ENCODE results near the gene FIBCD1.

The FIBCD1 gene

DNA sequence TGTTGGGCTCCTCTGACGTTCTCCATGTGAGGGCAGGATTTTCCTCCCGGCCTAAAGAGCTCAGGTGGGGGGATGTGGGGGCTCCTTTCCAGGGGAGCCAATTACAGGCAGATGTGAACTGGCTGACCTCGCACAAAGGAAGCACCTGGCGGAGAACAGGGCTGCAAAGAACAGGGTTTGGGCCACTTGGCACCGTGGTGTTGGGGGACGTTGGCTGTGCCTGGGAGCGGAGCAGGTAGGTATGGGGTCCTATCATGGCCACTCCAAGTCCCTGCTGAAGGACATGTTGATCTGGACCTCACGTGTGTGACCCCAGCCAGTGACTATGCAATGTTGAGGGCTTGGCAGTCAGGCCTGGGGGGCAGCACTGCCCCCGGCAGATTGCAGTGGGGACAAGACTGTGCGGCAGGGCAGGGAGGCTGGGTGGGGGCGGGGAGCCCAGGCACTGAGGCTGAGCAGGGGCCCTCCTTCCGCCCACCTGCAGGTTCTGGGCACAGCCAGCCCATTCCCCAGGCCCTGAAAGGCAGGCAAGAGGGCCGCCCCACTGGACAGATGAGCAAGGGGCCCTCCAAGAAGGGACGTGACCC is 19.4 kb downstream of the FIBCD1 start:
- TF ChIP-seq, protein P1, sequence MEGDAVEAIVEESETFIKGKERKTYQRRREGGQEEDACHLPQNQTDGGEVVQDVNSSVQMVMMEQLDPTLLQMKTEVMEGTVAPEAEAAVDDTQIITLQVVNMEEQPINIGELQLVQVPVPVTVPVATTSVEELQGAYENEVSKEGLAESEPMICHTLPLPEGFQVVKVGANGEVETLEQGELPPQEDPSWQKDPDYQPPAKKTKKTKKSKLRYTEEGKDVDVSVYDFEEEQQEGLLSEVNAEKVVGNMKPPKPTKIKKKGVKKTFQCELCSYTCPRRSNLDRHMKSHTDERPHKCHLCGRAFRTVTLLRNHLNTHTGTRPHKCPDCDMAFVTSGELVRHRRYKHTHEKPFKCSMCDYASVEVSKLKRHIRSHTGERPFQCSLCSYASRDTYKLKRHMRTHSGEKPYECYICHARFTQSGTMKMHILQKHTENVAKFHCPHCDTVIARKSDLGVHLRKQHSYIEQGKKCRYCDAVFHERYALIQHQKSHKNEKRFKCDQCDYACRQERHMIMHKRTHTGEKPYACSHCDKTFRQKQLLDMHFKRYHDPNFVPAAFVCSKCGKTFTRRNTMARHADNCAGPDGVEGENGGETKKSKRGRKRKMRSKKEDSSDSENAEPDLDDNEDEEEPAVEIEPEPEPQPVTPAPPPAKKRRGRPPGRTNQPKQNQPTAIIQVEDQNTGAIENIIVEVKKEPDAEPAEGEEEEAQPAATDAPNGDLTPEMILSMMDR (conservative IDR thresholded peaks at IDR 0.05; ENCODE audit: low read depth, low read length) = no peak
- H3K4me3 ChIP-seq (ENCODE audit: low read length) = no peak overlapping the region

DNA sequence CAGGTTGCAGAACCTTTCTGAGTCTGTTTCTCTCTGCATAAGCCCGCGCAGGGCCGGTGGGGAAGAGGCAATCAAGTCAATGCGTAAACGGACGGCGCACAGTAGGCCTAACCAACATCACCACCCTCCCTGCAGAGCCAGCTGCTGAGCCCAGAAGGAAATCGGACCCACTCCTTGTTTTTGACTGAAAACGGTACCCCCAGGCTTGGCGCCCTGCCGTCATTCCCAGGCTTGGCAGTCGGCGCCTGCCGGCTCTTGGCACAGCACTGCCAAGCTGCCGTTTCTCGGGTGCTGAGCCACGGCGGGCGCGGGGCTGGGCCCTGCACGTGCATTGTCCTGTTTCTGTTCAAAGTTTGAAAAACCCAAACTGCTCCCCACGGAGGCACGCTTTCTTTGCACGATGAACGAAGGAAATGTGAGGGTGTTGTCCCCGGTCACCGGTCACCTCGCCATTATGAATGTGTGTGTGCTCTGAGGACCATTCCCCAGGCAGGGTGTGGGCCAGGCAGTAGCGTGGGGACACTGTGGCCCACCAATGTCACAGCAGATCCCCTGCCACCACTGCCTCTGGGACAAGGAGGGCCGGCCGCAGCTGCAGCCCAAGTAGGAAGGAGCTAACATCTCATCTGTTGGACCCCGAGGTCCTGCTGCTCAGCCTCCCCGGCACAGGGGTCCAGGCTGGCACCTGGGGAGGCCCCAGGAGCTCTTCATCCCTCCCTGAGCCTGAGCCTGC is 20.1 kb downstream of the FIBCD1 start:
- H3K4me3 ChIP-seq (ENCODE audit: low read length) = no peak overlapping the region
- no peak for DNase-seq (ENCODE audit: low read depth)
- TF ChIP-seq, protein P1 (conservative IDR thresholded peaks at IDR 0.05; ENCODE audit: low read depth, low read length) = no peak

More for the DNA sequence above, 19.4 kb downstream of the FIBCD1 start:
- DNase-seq (ENCODE audit: low read depth) = no peak

DNA sequence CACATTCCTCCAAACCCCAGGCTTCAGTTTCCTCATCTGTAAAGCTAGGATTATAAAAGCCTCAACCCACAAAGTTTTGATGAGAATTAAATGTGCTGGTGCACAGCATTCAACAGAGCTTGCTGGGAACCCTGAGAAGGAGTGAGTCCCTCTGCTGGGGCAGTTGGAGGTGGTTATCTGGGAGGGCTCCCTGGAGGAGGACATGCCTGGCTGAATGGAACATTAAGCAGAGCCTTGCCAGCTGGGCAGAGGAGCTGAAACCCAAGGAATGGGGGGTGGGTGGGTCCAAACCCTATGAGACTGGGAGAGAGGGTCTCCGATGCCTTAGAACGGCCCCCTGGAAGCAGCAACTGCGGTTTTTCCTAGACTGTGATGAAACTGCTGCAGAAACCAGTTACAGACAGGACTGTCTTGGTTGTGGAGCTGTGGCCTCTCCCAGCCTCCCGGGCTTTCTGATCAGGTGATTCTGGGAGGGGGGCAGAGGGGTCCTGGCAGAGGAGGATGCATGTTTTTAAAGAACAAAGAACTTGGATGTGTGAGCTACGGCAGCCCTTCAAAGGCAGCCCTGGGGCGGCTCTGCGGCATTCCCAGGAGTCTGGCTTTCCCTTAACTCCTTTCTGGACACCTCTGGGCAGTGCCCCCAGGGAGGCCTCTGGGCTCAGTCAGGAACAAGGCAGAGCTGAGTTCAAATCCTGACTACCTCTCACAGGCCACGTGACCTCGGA is 20.8 kb downstream of the FIBCD1 start:
- TF ChIP-seq, protein P1 (conservative IDR thresholded peaks at IDR 0.05; ENCODE audit: low read depth, low read length) = no peak
- H3K4me3 ChIP-seq (ENCODE audit: low read length) = no peak overlapping the region
- DNase-seq (ENCODE audit: low read depth) = no peak

DNA sequence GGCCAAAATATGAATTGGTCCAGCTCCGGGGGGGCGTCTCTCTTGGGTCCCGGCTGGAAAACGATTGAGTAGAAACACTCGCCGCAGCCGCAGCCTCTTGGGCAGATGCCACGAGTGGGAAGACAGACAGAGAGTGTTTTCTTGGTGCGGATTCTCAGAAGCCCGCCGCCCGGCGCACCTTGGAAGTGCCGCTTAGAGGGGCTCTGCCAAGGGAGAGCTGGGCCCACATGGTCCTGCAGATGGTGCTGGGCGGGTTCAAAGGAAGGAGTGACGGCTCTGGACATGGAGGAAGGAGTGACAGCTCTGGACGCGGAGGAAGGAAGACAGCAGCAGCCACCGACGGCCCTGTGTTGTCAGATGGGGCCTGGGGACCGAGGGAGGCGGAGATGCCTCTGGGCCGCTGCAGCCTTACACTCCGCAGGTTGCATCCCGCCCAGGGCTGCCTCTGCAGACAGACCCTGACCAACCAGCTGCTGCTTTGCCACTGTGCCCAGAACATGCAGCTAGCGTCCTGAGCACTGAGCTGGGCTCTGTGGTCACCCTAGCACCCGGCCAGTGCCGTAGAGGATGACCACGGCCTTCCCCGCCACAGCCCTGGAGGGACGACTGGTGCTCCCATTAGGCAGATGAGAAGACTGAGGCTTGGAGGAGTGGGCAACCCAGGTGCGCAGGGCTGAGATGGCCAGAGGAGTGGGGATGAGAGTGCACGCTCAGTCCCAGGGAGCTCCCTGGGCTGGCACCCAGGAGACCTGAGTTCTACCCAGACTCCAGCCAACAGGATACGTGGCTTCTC is 21.7 kb downstream of the FIBCD1 start:
- TF ChIP-seq, protein P1 (conservative IDR thresholded peaks at IDR 0.05; ENCODE audit: low read depth, low read length) = no peak
- DNase-seq (ENCODE audit: low read depth) = no peak
- H3K4me3 ChIP-seq (ENCODE audit: low read length) = no peak overlapping the region

DNA sequence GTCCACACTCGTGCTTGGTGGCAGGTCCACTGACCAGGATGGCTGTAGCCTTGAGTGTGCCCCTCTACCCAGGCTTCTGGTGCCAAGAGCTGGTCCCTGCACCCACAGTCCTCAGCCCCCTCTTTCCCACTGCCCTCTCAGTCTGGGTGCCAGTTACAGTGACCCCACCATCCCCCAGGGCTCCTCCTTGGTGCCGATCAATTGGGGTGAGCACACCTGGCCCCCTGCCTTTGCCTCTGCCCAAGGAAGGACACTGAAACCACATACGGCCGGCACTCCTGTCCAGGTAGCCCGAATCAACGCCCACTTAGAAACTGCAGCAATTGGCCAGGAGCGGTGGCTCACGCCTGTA is 24.0 kb downstream of the FIBCD1 start:
- TF ChIP-seq, protein P1 (conservative IDR thresholded peaks at IDR 0.05; ENCODE audit: low read depth, low read length) = no peak
- H3K4me3 ChIP-seq (ENCODE audit: low read length) = no peak overlapping the region
- no peak for DNase-seq (ENCODE audit: low read depth)

DNA sequence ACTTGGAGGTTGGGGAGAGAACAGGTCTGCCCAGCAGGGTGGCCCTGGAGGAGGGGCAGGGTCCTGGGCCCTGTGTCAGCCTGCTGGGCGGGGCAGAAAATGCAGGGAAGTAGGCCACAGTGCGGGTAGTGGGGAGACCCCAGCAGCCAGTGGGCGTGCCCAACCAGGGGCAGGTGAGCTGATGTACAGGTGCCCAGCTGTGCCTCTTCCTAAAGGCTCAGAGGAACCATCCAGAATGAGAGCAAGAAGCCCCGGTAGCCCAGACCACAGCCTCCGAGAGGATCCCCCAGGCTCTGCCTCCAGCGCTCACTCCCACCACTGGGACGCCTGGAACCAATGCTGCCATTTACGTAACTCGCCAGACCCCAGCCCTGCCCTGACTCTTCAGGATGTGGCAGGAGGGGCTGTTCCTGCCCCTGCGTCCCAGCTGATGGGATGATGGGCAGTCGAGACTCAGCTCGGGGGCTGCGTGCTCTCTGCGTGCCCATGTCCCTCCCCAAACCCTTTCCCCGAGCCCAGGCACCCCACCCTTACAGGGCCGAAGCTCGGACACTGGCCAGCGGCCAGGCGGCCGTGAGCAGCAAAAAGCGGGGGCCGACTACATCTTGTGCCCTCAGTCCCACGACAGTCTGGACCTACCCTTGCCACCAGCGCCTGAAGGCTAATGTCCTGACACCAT is 24.5 kb downstream of the FIBCD1 start:
- no peak overlapping the region for H3K4me3 ChIP-seq (ENCODE audit: low read length)
- TF ChIP-seq, protein P1 (conservative IDR thresholded peaks at IDR 0.05; ENCODE audit: low read depth, low read length) = no peak
- no peak for DNase-seq (ENCODE audit: low read depth)

All from retinal pigment epithelial cell (primary cell).